K562 (cell line): ENCODE measurements around the gene ZNF512B. TPM values are rescaled to one million over a fixed set of nuclear protein-coding genes. Genes with fewer than 3 reads are reported as not detected.

Source experiments
- BCOR ChIP-seq: fragments of 450-650 bp; IDR thresholded peaks from 2 replicates; pipeline ENCODE4 v1.6.1; 2016
- CCNT2 ChIP-seq: IDR thresholded peaks from 2 replicates; pipeline ENCODE4 v1.6.1; 2011; ENCODE audit warnings: borderline replicate concordance, low read depth, mild to moderate bottlenecking, moderate library complexity, mixed read lengths, low read length; ENCODE audit not compliant: insufficient read length; ENCODE audit errors: extremely low read depth
- CTBP1 ChIP-seq: fragments of 450-650 bp; IDR thresholded peaks from 2 replicates; pipeline ENCODE4 v1.6.1; 2016; ENCODE audit warnings: borderline replicate concordance
- DACH1 ChIP-seq: fragments of 450-650 bp; IDR thresholded peaks from 2 replicates; pipeline ENCODE4 v1.6.1; 2018; ENCODE audit not compliant: partially characterized antibody
- E2F4 ChIP-seq: sonication (generic); formaldehyde crosslinking; IDR thresholded peaks from 2 replicates; pipeline ENCODE4 v1.8.0; 2022; ENCODE audit warnings: mild to moderate bottlenecking, low read depth, missing genetic modification reagents
- FIP1L1 ChIP-seq: fragments of 200-400 bp; formaldehyde crosslinking; IDR thresholded peaks from 2 replicates; pipeline ENCODE4 v1.6.1; 2018; ENCODE audit warnings: mild to moderate bottlenecking, low read depth, low read length; ENCODE audit not compliant: poor library complexity, severe bottlenecking
- HOMEZ ChIP-seq: fragments of 250-450 bp; sonication (Bioruptor Pico); IDR thresholded peaks from 2 replicates; pipeline ENCODE4 v1.4.0; 2020; ENCODE audit warnings: mild to moderate bottlenecking, moderate library complexity
- L3MBTL2 ChIP-seq: fragments of 450-650 bp; IDR thresholded peaks from 2 replicates; pipeline ENCODE4 v1.6.1; 2016; ENCODE audit warnings: mild to moderate bottlenecking, moderate library complexity
- RERE ChIP-seq: sonication (generic); formaldehyde crosslinking; IDR thresholded peaks from 2 replicates; pipeline ENCODE4 v1.8.0; 2023; ENCODE audit warnings: missing genetic modification reagents, mild to moderate bottlenecking, borderline replicate concordance
- SAFB ChIP-seq: fragments of 200-400 bp; formaldehyde crosslinking; IDR thresholded peaks from 2 replicates; pipeline ENCODE4 v1.6.1; 2017; ENCODE audit warnings: low read depth, low read length, borderline replicate concordance
- THAP12 ChIP-seq: fragments of 250-450 bp; sonication (Bioruptor Pico); IDR thresholded peaks from 2 replicates; pipeline ENCODE4 v1.9.0; 2021; ENCODE audit warnings: mild to moderate bottlenecking, inconsistent platforms
- ZNF280B ChIP-seq: fragments of 250-450 bp; sonication (Bioruptor Pico); IDR thresholded peaks from 2 replicates; pipeline ENCODE4 v1.5.1; 2021; ENCODE audit warnings: mild to moderate bottlenecking
- polyA plus RNA-seq, 8 experiments: library from polyadenylated mRNA; depleted of rRNA in 4 of 8; stranded (reverse) in 5 of 8; unstranded in 3 of 8; fragments of >200 nt; fragmentation: Nextera tagmentation in 2 of 8; fragmentation: Illumina TruSeq in 1 of 8; extraction: Ambion mirVana in 2 of 8; extraction: Trizol in 1 of 8; gene quantifications; 2 replicates each; pipeline versions ENCODE4 v1.2.1 to v1.2.3, GENCODE V29; 2011 to 2014; ENCODE audit warnings: inconsistent platforms in 1 of 8, missing spikeins in 1 of 8
- total RNA-seq, 7 experiments: library from RNA; depleted of rRNA in 6 of 7; stranded (reverse); fragments of >200 nt in 6 of 7; fragmentation: Illumina TruSeq in 2 of 7; extraction: Trizol in 2 of 7; gene quantifications; 2 replicates each; pipeline versions ENCODE4 v1.2.1 to v1.2.3, GENCODE V29; 2011 to 2021; ENCODE audit warnings: low replicate concordance in 1 of 7

ZNF512B gene
- total and polyA plus RNA-seq, 9 of the 15 experiments (the other 6 are each of a cell fraction or from before 2014, with no cell fraction given) = 0.01 to 27.8 (median 8.2) TPM

- no peak for TF ChIP-seq RERE (CRISPR knock-in tag)
- TF ChIP-seq CTBP1 = peak; percentile 58; the same call in 1 of the 2 replicates
- TF ChIP-seq E2F4 (CRISPR knock-in tag) = 0 out of 2 replicates have a peak, but pooled peaks have one; percentile 20
- TF ChIP-seq BCOR = no peak
- TF ChIP-seq HOMEZ (CRISPR knock-in tag) = no peak
- TF ChIP-seq THAP12 = 0 out of 2 replicates have a peak, but pooled peaks have one; percentile 36
- TF ChIP-seq ZNF280B (CRISPR knock-in tag) = no peak
- TF ChIP-seq FIP1L1 = peak; percentile 67
- TF ChIP-seq DACH1 = no peak
- TF ChIP-seq L3MBTL2 = peak; percentile 70
- 0 out of 2 replicates have a peak, but pooled peaks have one; percentile 24 for TF ChIP-seq SAFB
- peak; percentile 32 for TF ChIP-seq CCNT2
- TF ChIP-seq, all 486 proteins: peak for 69
Observed at GRCh38 chr20:63973636-63974401, 4.1 kb upstream of the ZNF512B start (continued).
